T47D (cell line): ENCODE results near the gene ADH6.
"Not testable (repeated sequence)": the region's sequence is repeated elsewhere in the genome, so short reads cannot be mapped to it uniquely, and the experiment has no call there.

Source experiments
- DNase-seq, 2 experiments: peaks; one replicate each; pipeline versions ENCODE4 v3.0.0 to v3.0.0-alpha.2; 2011 to 2012; ENCODE audit warnings: low read depth in 1 of 2, low spot score in 1 of 2
- JUND ChIP-seq: IDR thresholded peaks from 2 replicates; pipeline ENCODE4 v1.6.1; 2012; ENCODE audit warnings: low read depth
- in situ Hi-C: cut with HindIII; loops from 2 replicates; pipeline ENCODE4 v1.10.0; 2016; ENCODE audit warnings: low sequenced_read_pairs, low pct_unique_long_range_greater_than_20kb

The ADH6 gene

GRCh38 chr4:99219072-99219471, at the start of gene ADH6:
Gene ADH6, minus strand, starts transcription at chr4:99219246. Its CDS starts 94 bp downstream, at chr4:99219152.
- no peak for TF ChIP-seq JUND
- in situ Hi-C loops = no loop called here
- DNase-seq = no peak

- no peak for TF ChIP-seq JUND
- no peak for DNase-seq
- in situ Hi-C loops = no loop called here
Observed at GRCh38 chr4:99264927-99265326, 45.9 kb upstream of the ADH6 start.

GRCh38 chr4:99252746-99253145, 33.7 kb upstream of the ADH6 start:
- TF ChIP-seq JUND = no peak

GRCh38 chr4:99248714-99249113, 29.7 kb upstream of the ADH6 start:
- no peak for DNase-seq
- in situ Hi-C loops = no loop called here
- TF ChIP-seq JUND = no peak

More at GRCh38 chr4:99252746-99253145, 33.7 kb upstream of the ADH6 start:
- in situ Hi-C loops = no loop called here
- no peak for DNase-seq

- no peak for TF ChIP-seq JUND
- in situ Hi-C loops = no loop called here
- DNase-seq = no peak
Observed at GRCh38 chr4:99235955-99236354, 16.9 kb upstream of the ADH6 start.

GRCh38 chr4:99234331-99235010, 15.4 kb upstream of the ADH6 start:
- TF ChIP-seq JUND = no peak
- in situ Hi-C loops = no loop called here
- no peak for DNase-seq

- in situ Hi-C loops, DNase-seq: not testable (repeated sequence)
Observed at GRCh38 chr4:99233397-99233796, 14.4 kb upstream of the ADH6 start.

GRCh38 chr4:99228706-99229105, 9.7 kb upstream of the ADH6 start:
- DNase-seq, in situ Hi-C loops: not testable (repeated sequence)

- in situ Hi-C loops, DNase-seq: not testable (repeated sequence)
Observed at GRCh38 chr4:99227646-99228045, 8.6 kb upstream of the ADH6 start.

- DNase-seq = no peak
- in situ Hi-C loops = no loop called here
- TF ChIP-seq JUND = no peak
Observed at GRCh38 chr4:99221980-99222379, 2.9 kb upstream of the ADH6 start.

GRCh38 chr4:99219479-99219878, 433 bp upstream of the ADH6 start:
- no peak for DNase-seq
- in situ Hi-C loops = no loop called here
- TF ChIP-seq JUND = no peak

GRCh38 chr4:99215521-99215920, 3.5 kb downstream of the ADH6 start:
- no peak for TF ChIP-seq JUND
- in situ Hi-C loops = no loop called here
- DNase-seq = no peak

GRCh38 chr4:99210789-99211188, 8.3 kb downstream of the ADH6 start:
- DNase-seq = no peak
- in situ Hi-C loops = no loop called here

GRCh38 chr4:99209671-99210070, 9.4 kb downstream of the ADH6 start:
- no peak for DNase-seq
- TF ChIP-seq JUND = no peak

More at GRCh38 chr4:99210789-99211188, 8.3 kb downstream of the ADH6 start:
- TF ChIP-seq JUND = no peak

More at GRCh38 chr4:99209671-99210070, 9.4 kb downstream of the ADH6 start:
- in situ Hi-C loops = no loop called here
